Measurements from ENCODE around the gene E2F8. TPM values are rescaled to one million over a fixed set of nuclear protein-coding genes. Genes with fewer than 3 reads are reported as not detected.

The E2F8 gene
- total RNA-seq, 1 experiment from 2014 or later: 11.3 TPM

- no peaks in the 10 kb centered on the region for H3K9me3 ChIP-seq (ENCODE audit: control insufficient read depth, low read depth, low read length)
- H3K27me3 ChIP-seq (ENCODE audit: insufficient read depth, low read length): no peaks in the 10 kb centered on the region
- H3K4me1 ChIP-seq (ENCODE audit: insufficient read depth, low read length): no peaks in the 10 kb centered on the region
- H3K4me1 Mint-ChIP-seq: peaks cover 0 to 2% of the 10 kb centered on the region in 2 experiments; a peak in 2 of 4 replicates
- no peak overlapping the region for H3K4ac ChIP-seq (ENCODE audit: low read depth, low read length)
- no CpG with 5 or more reads among the region's 5 CpGs for WGBS (ENCODE audit: extremely low coverage, insufficient read length, low lambda C conversion rate)
- H2BK120ac ChIP-seq (ENCODE audit: low read depth, low read length, poor library complexity, severe bottlenecking): no peak overlapping the region
- H3K9ac ChIP-seq (ENCODE audit: extremely low read depth, insufficient read length, low read length): no peak overlapping the region
- H4K8ac ChIP-seq (replicated peaks; ENCODE audit: insufficient read length, low read depth, low read length): no peak overlapping the region
- H2BK15ac ChIP-seq (ENCODE audit: low read depth, low read length): no peak overlapping the region
- no peak overlapping the region for H3K27ac Mint-ChIP-seq
- H3K79me1 ChIP-seq (ENCODE audit: insufficient read depth, low read depth, low read length, poor library complexity, severe bottlenecking): no peaks in the 10 kb centered on the region
- no peaks in the 10 kb centered on the region for H4K20me1 ChIP-seq (ENCODE audit: control insufficient read depth, insufficient read depth, insufficient read length)
- no peaks in the 10 kb centered on the region for H3K9me3 Mint-ChIP-seq
- H3K36me3 Mint-ChIP-seq (ENCODE audit: insufficient read depth in 1 of 3, low read depth in 3 of 3): peaks cover 20 to 57% (median 56%) of the 10 kb centered on the region in 3 experiments; a peak in 6 of 7 replicates
- no peak overlapping the region for H2BK5ac ChIP-seq (ENCODE audit: insufficient read length, low read length)
- no peak overlapping the region for H3K56ac ChIP-seq (ENCODE audit: insufficient read length, low read depth, low read length)
- no peaks in the 10 kb centered on the region for H3K79me2 ChIP-seq (ENCODE audit: insufficient read depth, low read length)
- TF ChIP-seq CTCF (conservative IDR thresholded peaks at IDR 0.05): no peak
- no peak overlapping the region for H3K23ac ChIP-seq (ENCODE audit: insufficient read length, low read depth, low read length)
- H2BK12ac ChIP-seq (ENCODE audit: insufficient read length, low read depth, low read length): no peak overlapping the region
- no peak overlapping the region for H2BK20ac ChIP-seq (ENCODE audit: low read depth, low read length, poor library complexity, severe bottlenecking)
- H2AK5ac ChIP-seq (ENCODE audit: insufficient read length, low read length): no peak overlapping the region
- H3K18ac ChIP-seq (ENCODE audit: insufficient read length, low read depth, low read length): no peak overlapping the region
- no peak overlapping the region for H3K4me3 Mint-ChIP-seq
- H3K14ac ChIP-seq (ENCODE audit: insufficient read depth, low read length): no peak overlapping the region
- H2AFZ ChIP-seq (ENCODE audit: low read length): no peak overlapping the region
- H3T11ph ChIP-seq (ENCODE audit: low read length): no peak overlapping the region
- H3K4me2 ChIP-seq (ENCODE audit: insufficient read depth, insufficient read length, low read length): no peak overlapping the region
- H4K91ac ChIP-seq (ENCODE audit: insufficient read length, low read depth, low read length): no peak overlapping the region
- no peaks in the 10 kb centered on the region for H3K23me2 ChIP-seq (ENCODE audit: insufficient read length, low read depth, low read length, poor library complexity, severe bottlenecking)
- no peak for DNase-seq
- no peaks in the 10 kb centered on the region for H3K27me3 Mint-ChIP-seq (ENCODE audit: low read depth)
- H4K5ac ChIP-seq (ENCODE audit: insufficient read length, low read depth, low read length): no peak overlapping the region
- H3K27ac ChIP-seq (ENCODE audit: insufficient read length, low read depth, low read length): no peak overlapping the region
These were observed 6.4 kb downstream of the E2F8 start for GRCh38 chr11:19234231-19234817.
